T-cell (primary cell): Measurements from ENCODE around the gene ZMYM5. TPM values are rescaled to one million over a fixed set of nuclear protein-coding genes. Genes with fewer than 3 reads are reported as not detected.
"Not testable (repeated sequence)": the region's sequence is repeated elsewhere in the genome, so short reads cannot be mapped to it uniquely, and the experiment has no call there.

Experiments used
- ATAC-seq, 4 experiments: fragments of 200-7000 bp in 3 of 4; fragments of 150-1000 bp in 1 of 4; cut with Tn5 transposase; replicated peaks in 1 of 4; 1 replicate in 3 of 4; 2 replicates in 1 of 4; pipeline ENCODE4 v1.10.0; 2021; ENCODE audit warnings: moderate library complexity in 3 of 4, mild to moderate bottlenecking in 2 of 4, moderate number of reproducible peaks in 1 of 4
- CTCF ChIA-PET, 2 donors: fragments of 300-600 bp; sonication (Branson Sonifier 250); formaldehyde crosslinking; loops; one replicate each; lab custom pipeline; 2022; ENCODE audit warnings: antibody characterized with exemption in 2 of 2; lab: Charles Lee
- POLR2A ChIA-PET, 2 donors: fragments of 300-600 bp; sonication (Branson Sonifier 250); formaldehyde crosslinking; loops; one replicate each; lab custom pipeline; 2022; ENCODE audit warnings: antibody characterized with exemption in 2 of 2; lab: Charles Lee
- DNase-seq, 35 experiments: peaks; one replicate each; pipeline versions ENCODE4 v3.0.0 to v3.0.0-alpha.2; 2013 to 2023
- H3K27ac ChIP-seq: one replicate; pipeline ENCODE4 v1.5.1; 2013; ENCODE audit warnings: low read length
- H3K27me3 ChIP-seq, 2 experiments: replicated peaks in 1 of 2; 1 replicate in 1 of 2; 2 replicates in 1 of 2; pipeline versions ENCODE4 v1.6.1 to v1.7.0; 2013; ENCODE audit warnings: low read length in 1 of 2, mixed read lengths in 1 of 2; ENCODE audit not compliant: control insufficient read depth in 2 of 2, insufficient read depth in 2 of 2; ENCODE audit errors: extremely low read depth in 1 of 2
- H3K36me3 ChIP-seq, 2 donors: 1 replicate in 1 of 2; 2 replicates in 1 of 2; pipeline versions ENCODE4 v1.6.1 to v1.7.0; 2013; ENCODE audit warnings: low read length in 1 of 2; ENCODE audit not compliant: control insufficient read depth in 2 of 2, insufficient read depth in 1 of 2; ENCODE audit errors: extremely low read depth in 1 of 2
- H3K4me1 ChIP-seq, 2 experiments: 1 replicate in 1 of 2; 2 replicates in 1 of 2; pipeline versions ENCODE4 v1.6.1 to v1.7.0; 2013; ENCODE audit warnings: low read length in 2 of 2, mixed read lengths in 1 of 2; ENCODE audit not compliant: insufficient read depth in 2 of 2, control insufficient read depth in 1 of 2; ENCODE audit errors: extremely low read depth in 1 of 2
- H3K4me3 ChIP-seq, 2 donors: 1 replicate in 1 of 2; 2 replicates in 1 of 2; pipeline versions ENCODE4 v1.5.1 to v1.7.0; 2013; ENCODE audit warnings: mild to moderate bottlenecking in 2 of 2, low read length in 1 of 2, moderate library complexity in 1 of 2; ENCODE audit not compliant: control insufficient read depth in 1 of 2; ENCODE audit errors: extremely low read depth in 1 of 2
- H3K9me3 ChIP-seq: 2 replicates; pipeline ENCODE4 v1.7.0; 2013
- H3K27ac Mint-ChIP-seq, 2 donors: one replicate each; pipeline ENCODE4 v1.8.0; 2020 to 2021; ENCODE audit warnings: mild to moderate bottlenecking in 2 of 2, mixed read lengths in 2 of 2
- H3K27me3 Mint-ChIP-seq, 2 donors: one replicate each; pipeline ENCODE4 v1.8.0; 2021 to 2022; ENCODE audit warnings: mixed read lengths in 2 of 2
- H3K36me3 Mint-ChIP-seq: one replicate; pipeline ENCODE4 v1.8.0; 2021; ENCODE audit warnings: mixed read lengths
- H3K4me1 Mint-ChIP-seq, 3 donors: one replicate each; pipeline ENCODE4 v1.8.0; 2020 to 2022; ENCODE audit warnings: mixed read lengths in 3 of 3, mild to moderate bottlenecking in 1 of 3
- H3K4me3 Mint-ChIP-seq, 3 donors: one replicate each; pipeline ENCODE4 v1.8.0; 2020 to 2022; ENCODE audit warnings: mild to moderate bottlenecking in 3 of 3, mixed read lengths in 3 of 3, moderate library complexity in 3 of 3
- H3K9me3 Mint-ChIP-seq, 3 donors: one replicate each; pipeline ENCODE4 v1.8.0; 2020 to 2022; ENCODE audit warnings: mixed read lengths in 3 of 3
- WGBS: methylation state at CpG from one replicate; pipeline ENCODE4 v1.1.5; 2013; ENCODE audit warnings: missing lambda C conversion rate; ENCODE audit not compliant: insufficient coverage; 5-methylcytosine and 5-hydroxymethylcytosine counted together
- total RNA-seq, 35 experiments: library from RNA in 6 of 35; stranded (reverse) in 6 of 35; fragments of 120-200 nt in 1 of 35; gene quantifications; one replicate each; pipeline versions ENCODE4 v1.2.1 to v1.2.4 and lab custom pipeline; 2013 to 2026

ZMYM5 gene
- total RNA-seq: 10 to 100 TPM; 19.2 to 30.9 (median 23.0) TPM
- total RNA-seq (2013): 28.4 TPM
- total RNA-seq (lab: John Stamatoyannopoulos, UW): 17.9 to 58.3 (median 42.0) reads per million in 29 experiments

GRCh38 chr13:19863323-19864023 is at the start of gene ZMYM5:
ZMYM5 (minus strand) TSS chr13:19863649; CDS start chr13:19852180, 11,469 bp downstream.
- DNase-seq (peak; percentile 85 to 97 (median 91)), ATAC-seq (peak; percentile 84 to 88 (median 86))
- WGBS: under 1% methylated on average over 64 of the region's 79 CpGs
- no peaks in the 10 kb centered on the region for H3K36me3 ChIP-seq
- POLR2A ChIA-PET: interaction anchor here in 1 of 2 donors (0.6 to 1.7 kb wide), 4 partner anchors 11 to 154 kb away, joined by 5 to 18 read pairs (median 7); no protein-coding TSS in a partner anchor
- peaks cover 30 to 42% (median 39%) of the 10 kb centered on the region in 3 donors for H3K4me1 Mint-ChIP-seq
- H3K4me3 ChIP-seq: peak within 1 kb of the TSS; percentile 81 to 94
- H3K9me3 Mint-ChIP-seq: no peaks in the 10 kb centered on the region
- H3K36me3 Mint-ChIP-seq: peaks cover 7% of the 10 kb centered on the region
- no peaks in the 10 kb centered on the region for H3K27me3 ChIP-seq
- CTCF ChIA-PET: interaction anchor here in 1 of 2 donors (1.1 to 1.7 kb wide), 3 partner anchors 80 to 257 kb away, joined by 3 to 5 read pairs (median 5); partner anchors contain the start of gene PSPC1
- no peaks in the 10 kb centered on the region for H3K9me3 ChIP-seq
- H3K4me1 ChIP-seq: peaks cover 17 to 36% of the 10 kb centered on the region in 2 experiments
- H3K4me3 Mint-ChIP-seq: peak within 1 kb of the TSS; percentile 95 to 98 (median 98)
- peak within 1 kb of the TSS; percentile 95 to 98 for H3K27ac Mint-ChIP-seq
- H3K27ac ChIP-seq: peak within 1 kb of the TSS; percentile 97
- no peaks in the 10 kb centered on the region for H3K27me3 Mint-ChIP-seq

- H3K27me3 ChIP-seq: no peaks in the 10 kb centered on the region
- CTCF ChIA-PET: interaction anchor here (0.6 kb wide), 2 partner anchors 17 kb away, joined by 3 read pairs; no protein-coding TSS in a partner anchor
- DNase-seq: no peak
- Mint-ChIP-seq H3K4me3 (no peak overlapping the region), H3K36me3 (no peaks in the 10 kb centered on the region), H3K4me1 (no peaks in the 10 kb centered on the region), H3K27ac (no peak overlapping the region), H3K9me3 (no peaks in the 10 kb centered on the region), H3K27me3 (no peaks in the 10 kb centered on the region)
- no peaks in the 10 kb centered on the region for H3K9me3 ChIP-seq
- no peak for ATAC-seq
- POLR2A ChIA-PET: no interaction called here
- H3K27ac ChIP-seq: no peak overlapping the region
- H3K4me1 ChIP-seq: no peaks in the 10 kb centered on the region
- no peak overlapping the region for H3K4me3 ChIP-seq
- H3K36me3 ChIP-seq: no peaks in the 10 kb centered on the region
- WGBS: 86% methylated on average over 4 of the region's 9 CpGs
These were observed 47.1 kb upstream of the ZMYM5 start for GRCh38 chr13:19910336-19911072.

GRCh38 chr13:19908350-19908986 is 45.0 kb upstream of the ZMYM5 start:
- no peaks in the 10 kb centered on the region for H3K27me3 ChIP-seq
- H3K4me3 ChIP-seq: no peak overlapping the region
- Mint-ChIP-seq H3K9me3 (no peaks in the 10 kb centered on the region), H3K4me1 (no peaks in the 10 kb centered on the region), H3K27me3 (no peaks in the 10 kb centered on the region), H3K36me3 (no peaks in the 10 kb centered on the region), H3K27ac (no peak overlapping the region), H3K4me3 (no peak overlapping the region)
- ChIA-PET CTCF (interaction anchor here in 1 of 2 donors (0.7 kb wide), 1 partner anchor 69 kb away, joined by 3 read pairs; no protein-coding TSS in a partner anchor), POLR2A (no interaction called here)
- WGBS: no CpG with 5 or more reads among the region's 1 CpG
- H3K9me3 ChIP-seq: no peaks in the 10 kb centered on the region
- H3K27ac ChIP-seq: no peak overlapping the region
- no peaks in the 10 kb centered on the region for H3K4me1 ChIP-seq
- no peaks in the 10 kb centered on the region for H3K36me3 ChIP-seq
- ATAC-seq (no peak), DNase-seq (no peak)

- DNase-seq, H3K4me3 ChIP-seq, CTCF ChIA-PET, H3K27me3 Mint-ChIP-seq, H3K36me3 ChIP-seq, H3K4me3 Mint-ChIP-seq, H3K9me3 Mint-ChIP-seq, H3K9me3 ChIP-seq, H3K27ac ChIP-seq, ATAC-seq, H3K36me3 Mint-ChIP-seq, H3K27ac Mint-ChIP-seq, H3K27me3 ChIP-seq, H3K4me1 ChIP-seq, POLR2A ChIA-PET, H3K4me1 Mint-ChIP-seq: not testable (repeated sequence)
- WGBS: 86% methylated on average over 4 of the region's 9 CpGs
These were observed 42.2 kb upstream of the ZMYM5 start for GRCh38 chr13:19905487-19906195.

GRCh38 chr13:19890030-19890429 is 26.6 kb upstream of the ZMYM5 start:
- ChIA-PET CTCF (interaction anchor here in 1 of 2 donors (0.6 to 1.7 kb wide), 2 partner anchors 22 to 33 kb away, joined by 3 to 7 read pairs; no protein-coding TSS in a partner anchor), POLR2A (interaction anchor here in 1 of 2 donors (0.6 kb wide), 1 partner anchor 44 kb away, joined by 3 read pairs; no protein-coding TSS in a partner anchor)
- Mint-ChIP-seq H3K27me3 (peaks cover 0 to 1% of the 10 kb centered on the region in 2 donors), H3K27ac (no peak overlapping the region), H3K36me3 (no peaks in the 10 kb centered on the region), H3K9me3 (no peaks in the 10 kb centered on the region), H3K4me3 (no peak overlapping the region), H3K4me1 (no peaks in the 10 kb centered on the region)
- DNase-seq (no peak), ATAC-seq (no peak)
- no peak overlapping the region for H3K4me3 ChIP-seq
- H3K9me3 ChIP-seq: no peaks in the 10 kb centered on the region
- peaks cover 0 to 5% of the 10 kb centered on the region in 2 experiments for H3K27me3 ChIP-seq
- WGBS: no CpG with 5 or more reads among the region's 6 CpGs
- no peaks in the 10 kb centered on the region for H3K36me3 ChIP-seq
- no peaks in the 10 kb centered on the region for H3K4me1 ChIP-seq
- no peak overlapping the region for H3K27ac ChIP-seq
